ENCODE data around the gene TSKS. TPM values are rescaled to one million over a fixed set of nuclear protein-coding genes. Genes with fewer than 3 reads are reported as not detected.
"Not testable (repeated sequence)": the region's sequence is repeated elsewhere in the genome, so short reads cannot be mapped to it uniquely, and the experiment has no call there.

The TSKS gene
- total RNA-seq, 4 donors from 2014 or later = 0.49 to 4.0 TPM; not detected in 2

GRCh38 chr19:49739933-49740332 is 23.2 kb downstream of the TSKS start:
- TF ChIP-seq CTCF (IDR thresholded peaks at IDR 0.05) = no peak
- TF ChIP-seq POLR2A (IDR thresholded peaks at IDR 0.05) = no peak
- H3K4me3 ChIP-seq (ENCODE audit: low read depth, poor library complexity, severe bottlenecking) = no peak overlapping the region
- DNase-seq (ENCODE audit: low spot score in 2 of 2) = no peak
- intact Hi-C loops (cut with DNase I; ENCODE audit: low total_unique reads) = no loop called here
- WGBS, 2 donors = 44 to 69% methylated on average over 10 of the region's 10 CpGs

GRCh38 chr19:49739098-49739497 is 24.0 kb downstream of the TSKS start:
- 83 to 89% methylated on average over 1 of the region's 1 CpG for WGBS, 2 donors
- intact Hi-C loops (cut with DNase I; ENCODE audit: low total_unique reads) = no loop called here
- TF ChIP-seq POLR2A (IDR thresholded peaks at IDR 0.05) (no peak), CTCF (IDR thresholded peaks at IDR 0.05) (no peak)
- no peak for DNase-seq (ENCODE audit: low spot score in 2 of 2)
- H3K4me3 ChIP-seq (ENCODE audit: low read depth, poor library complexity, severe bottlenecking) = no peak overlapping the region

- 68 to 70% methylated on average over 4 of the region's 4 CpGs for WGBS, 2 donors
- intact Hi-C loops (cut with DNase I; ENCODE audit: low total_unique reads) = no loop called here
- no peak for TF ChIP-seq CTCF (IDR thresholded peaks at IDR 0.05)
- no peak for TF ChIP-seq POLR2A (IDR thresholded peaks at IDR 0.05)
- no peak overlapping the region for H3K4me3 ChIP-seq (ENCODE audit: low read depth, poor library complexity, severe bottlenecking)
- DNase-seq (ENCODE audit: low spot score in 2 of 2) = no peak
These were observed 24.8 kb downstream of the TSKS start for GRCh38 chr19:49738268-49738667.

- 81 to 95% methylated on average over 5 of the region's 5 CpGs for WGBS, 2 donors
These were observed 32.9 kb downstream of the TSKS start for GRCh38 chr19:49730166-49730565.

GRCh38 chr19:49727217-49728030 is 35.7 kb downstream of the TSKS start:
- WGBS, 2 donors = 58 to 62% methylated on average over 23 of the region's 23 CpGs
- TF ChIP-seq POLR2A (IDR thresholded peaks at IDR 0.05) = no peak
- TF ChIP-seq CTCF (IDR thresholded peaks at IDR 0.05) = no peak
- DNase-seq (ENCODE audit: low spot score in 2 of 2) = no peak
- intact Hi-C loops (cut with DNase I; ENCODE audit: low total_unique reads) = no loop called here
- H3K4me3 ChIP-seq (ENCODE audit: low read depth, poor library complexity, severe bottlenecking) = no peak overlapping the region

More at GRCh38 chr19:49730166-49730565, 32.9 kb downstream of the TSKS start:
- no peak overlapping the region for H3K4me3 ChIP-seq (ENCODE audit: low read depth, poor library complexity, severe bottlenecking)
- intact Hi-C loops (cut with DNase I; ENCODE audit: low total_unique reads) = no loop called here
- TF ChIP-seq CTCF (IDR thresholded peaks at IDR 0.05) (no peak), POLR2A (IDR thresholded peaks at IDR 0.05) (no peak)
- no peak for DNase-seq (ENCODE audit: low spot score in 2 of 2)

GRCh38 chr19:49719420-49719819 is 43.7 kb downstream of the TSKS start:
- WGBS, 2 donors = 82% methylated on average over 22 of the region's 22 CpGs
- DNase-seq (ENCODE audit: low spot score in 2 of 2); intact Hi-C loops (cut with DNase I; ENCODE audit: low total_unique reads); H3K4me3 ChIP-seq (ENCODE audit: low read depth, poor library complexity, severe bottlenecking): not testable (repeated sequence)
